HEK293 (cell line): ENCODE data around the gene CHMP5.
A peak's percentile ranks its signal among the peaks of the same experiment; 100 is the strongest.

Source experiments
- BCL11B ChIP-seq: fragments of 450-650 bp; formaldehyde crosslinking; IDR thresholded peaks from 2 replicates; pipeline ENCODE4 v1.5.1; 2016; ENCODE audit warnings: low read depth, missing biosample characterization, missing genetic modification characterization
- CTCF ChIP-seq: fragments of 450-650 bp; formaldehyde crosslinking; IDR thresholded peaks from 2 replicates; pipeline ENCODE4 v1.5.1; 2016; ENCODE audit warnings: missing biosample characterization, missing genetic modification characterization
- EGR2 ChIP-seq: fragments of 450-650 bp; formaldehyde crosslinking; IDR thresholded peaks from 2 replicates; pipeline ENCODE4 v1.5.1; 2016; ENCODE audit warnings: low read depth, missing biosample characterization, missing genetic modification characterization
- GLI2 ChIP-seq: fragments of 450-650 bp; formaldehyde crosslinking; IDR thresholded peaks from 2 replicates; pipeline ENCODE4; 2017; ENCODE audit warnings: missing biosample characterization, missing genetic modification characterization, low read depth, borderline replicate concordance
- GLI4 ChIP-seq: fragments of 450-650 bp; formaldehyde crosslinking; IDR thresholded peaks from 2 replicates; pipeline ENCODE4 v1.5.1; 2016; ENCODE audit warnings: missing biosample characterization, missing genetic modification characterization
- PATZ1 ChIP-seq: fragments of 450-650 bp; formaldehyde crosslinking; IDR thresholded peaks from 2 replicates; pipeline ENCODE4 v1.5.1; 2016; ENCODE audit warnings: missing biosample characterization, missing genetic modification characterization
- SALL2 ChIP-seq: fragments of 450-650 bp; formaldehyde crosslinking; IDR thresholded peaks from 2 replicates; pipeline ENCODE4 v1.5.0; 2017; ENCODE audit warnings: missing biosample characterization, mild to moderate bottlenecking, missing genetic modification characterization, borderline replicate concordance
- SCRT2 ChIP-seq: fragments of 450-650 bp; formaldehyde crosslinking; IDR thresholded peaks from 2 replicates; pipeline ENCODE4 v1.5.1; 2016; ENCODE audit warnings: missing biosample characterization, missing genetic modification characterization
- SP2 ChIP-seq: fragments of 450-650 bp; formaldehyde crosslinking; IDR thresholded peaks from 2 replicates; pipeline ENCODE4 v1.5.1; 2016; ENCODE audit warnings: missing biosample characterization, missing genetic modification characterization
- SP7 ChIP-seq: fragments of 450-650 bp; formaldehyde crosslinking; IDR thresholded peaks from 2 replicates; pipeline ENCODE4 v1.5.1; 2016; ENCODE audit warnings: missing biosample characterization, missing genetic modification characterization
- WT1 ChIP-seq: fragments of 450-650 bp; formaldehyde crosslinking; IDR thresholded peaks from 2 replicates; pipeline ENCODE4 v1.5.1; 2016; ENCODE audit warnings: missing biosample characterization, missing genetic modification characterization
- ZBTB26 ChIP-seq: fragments of 450-650 bp; formaldehyde crosslinking; optimal IDR thresholded peaks from 2 replicates; pipeline ENCODE3; 2016; ENCODE audit warnings: missing biosample characterization, mild to moderate bottlenecking, missing genetic modification characterization
- ZBTB48 ChIP-seq: fragments of 450-650 bp; formaldehyde crosslinking; IDR thresholded peaks from 2 replicates; pipeline ENCODE4 v1.5.1; 2016; ENCODE audit warnings: missing biosample characterization, missing genetic modification characterization
- ZFP69B ChIP-seq: fragments of 450-650 bp; formaldehyde crosslinking; IDR thresholded peaks from 2 replicates; pipeline ENCODE4 v1.5.1; 2016; ENCODE audit warnings: missing biosample characterization, missing genetic modification characterization
- ZNF155 ChIP-seq: fragments of 450-650 bp; formaldehyde crosslinking; IDR thresholded peaks from 2 replicates; pipeline ENCODE4 v1.5.1; 2016; ENCODE audit warnings: missing biosample characterization, missing genetic modification characterization
- ZNF211 ChIP-seq: fragments of 450-650 bp; formaldehyde crosslinking; IDR thresholded peaks from 2 replicates; pipeline ENCODE4 v1.5.1; 2016; ENCODE audit warnings: low read depth, missing biosample characterization, missing genetic modification characterization
- ZNF266 ChIP-seq: fragments of 450-650 bp; formaldehyde crosslinking; IDR thresholded peaks from 2 replicates; pipeline ENCODE4 v1.5.1; 2016; ENCODE audit warnings: missing biosample characterization, missing genetic modification characterization, low read depth
- ZNF302 ChIP-seq: fragments of 450-650 bp; formaldehyde crosslinking; IDR thresholded peaks from 2 replicates; pipeline ENCODE4 v1.5.1; 2016; ENCODE audit warnings: missing biosample characterization, missing genetic modification characterization, low read depth
- ZNF324 ChIP-seq: fragments of 450-650 bp; formaldehyde crosslinking; IDR thresholded peaks from 2 replicates; pipeline ENCODE4 v1.5.1; 2016; ENCODE audit warnings: missing biosample characterization, missing genetic modification characterization
- ZNF488 ChIP-seq: fragments of 450-650 bp; formaldehyde crosslinking; IDR thresholded peaks from 2 replicates; pipeline ENCODE4 v1.5.1; 2016; ENCODE audit warnings: missing biosample characterization, missing genetic modification characterization
- ZNF544 ChIP-seq: fragments of 450-650 bp; formaldehyde crosslinking; IDR thresholded peaks from 2 replicates; pipeline ENCODE4 v1.5.0; 2017; ENCODE audit warnings: missing biosample characterization, missing genetic modification characterization
- ZNF654 ChIP-seq: fragments of 450-650 bp; formaldehyde crosslinking; IDR thresholded peaks from 2 replicates; pipeline ENCODE4 v1.5.1; 2016; ENCODE audit warnings: low read depth, missing biosample characterization, missing genetic modification characterization
- ZNF768 ChIP-seq: fragments of 450-650 bp; formaldehyde crosslinking; IDR thresholded peaks from 2 replicates; pipeline ENCODE4 v1.5.1; 2018; ENCODE audit warnings: missing biosample characterization, mild to moderate bottlenecking, missing genetic modification characterization
- ZNF830 ChIP-seq: fragments of 450-650 bp; IDR thresholded peaks from 2 replicates; pipeline ENCODE4 v1.5.0; 2018; ENCODE audit warnings: missing biosample characterization, missing genetic modification characterization, low read depth, mild to moderate bottlenecking, moderate library complexity
- ZSCAN30 ChIP-seq: fragments of 450-650 bp; IDR thresholded peaks from 2 replicates; pipeline ENCODE4 v1.5.1; 2018; ENCODE audit warnings: missing biosample characterization, mild to moderate bottlenecking, missing genetic modification characterization, moderate library complexity
- TF ChIP-seq, protein P1 (sequence below): fragments of 450-650 bp; formaldehyde crosslinking; IDR thresholded peaks from 2 replicates; pipeline ENCODE4 v1.5.1; 2016; ENCODE audit warnings: missing biosample characterization, missing genetic modification characterization
- TF ChIP-seq, protein P2 (sequence below): fragments of 450-650 bp; formaldehyde crosslinking; IDR thresholded peaks from 2 replicates; pipeline ENCODE4 v1.5.1; 2016; ENCODE audit warnings: missing biosample characterization, missing genetic modification characterization
- TF ChIP-seq, protein P3 (sequence below): fragments of 450-650 bp; formaldehyde crosslinking; IDR thresholded peaks from 2 replicates; pipeline ENCODE4 v1.5.1; 2016; ENCODE audit warnings: missing biosample characterization, missing genetic modification characterization

Gene CHMP5

DNA sequence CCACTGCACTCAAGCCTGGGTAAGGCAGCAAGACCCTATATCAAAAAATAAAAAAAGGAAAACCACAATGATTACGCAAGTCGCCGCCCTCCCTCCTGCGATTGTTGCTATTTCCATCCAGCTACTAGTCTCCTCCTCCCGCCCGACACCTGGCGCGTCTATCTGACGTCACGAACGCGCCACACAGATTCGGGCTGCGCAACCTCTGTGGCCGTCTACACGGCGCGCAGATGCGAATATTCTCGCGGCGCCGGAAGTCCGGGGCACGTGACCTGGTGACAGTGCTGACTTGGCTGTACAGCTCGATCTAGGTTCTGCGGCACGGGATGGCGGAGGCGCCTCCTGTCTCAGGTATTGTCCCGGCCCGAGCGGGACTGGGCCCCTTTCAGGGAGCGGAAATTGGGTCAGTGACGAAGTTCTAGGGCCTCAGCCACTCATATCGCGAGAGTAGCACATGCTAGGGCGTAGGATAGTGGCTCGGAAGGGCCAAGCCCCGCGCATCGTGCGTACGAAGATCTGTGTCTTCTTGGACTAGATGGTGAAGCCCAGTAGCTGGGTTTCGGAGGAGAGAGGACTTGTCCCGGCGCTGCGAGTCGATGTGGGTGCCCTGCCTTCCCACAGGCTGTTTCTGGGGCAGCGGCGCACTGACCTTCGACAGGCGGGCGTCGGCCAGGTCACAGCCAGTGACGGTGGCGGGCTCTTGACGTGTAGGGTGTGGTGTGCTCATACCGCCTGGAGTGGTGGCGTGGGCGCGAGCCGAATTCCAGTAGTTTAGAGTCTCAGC lies 25.6 kb downstream of the CHMP5 start, which contains the start of gene NFX1 (continued):
- TF ChIP-seq BCL11B (tag by site-specific recombination) (no peak), ZNF211 (no peak), ZNF830 (no peak), WT1 (tag by site-specific recombination) (peak; percentile 36; the same call in 1 of the 2 replicates), SALL2 (tag by site-specific recombination) (no peak), ZNF544 (tag by site-specific recombination) (no peak), ZNF302 (tag by site-specific recombination) (no peak), EGR2 (peak; percentile 61), CTCF (tag by site-specific recombination) (no peak), ZBTB48 (tag by site-specific recombination) (no peak), ZBTB26 (peak; percentile 58), ZNF155 (tag by site-specific recombination) (no peak), GLI4 (tag by site-specific recombination) (no peak), GLI2 (tag by site-specific recombination) (no peak), PATZ1 (tag by site-specific recombination) (no peak; the same call in 1 of the 2 replicates), ZNF488 (no peak), SP7 (peak; percentile 76), SCRT2 (tag by site-specific recombination) (peak; percentile 82), SP2 (tag by site-specific recombination) (peak; percentile 71), ZSCAN30 (tag by site-specific recombination) (peak; percentile 69; the same call in 1 of the 2 replicates), ZNF654 (tag by site-specific recombination) (no peak), ZNF768 (tag by site-specific recombination) (no peak), ZNF266 (tag by site-specific recombination) (no peak), ZFP69B (tag by site-specific recombination) (no peak), ZNF324 (tag by site-specific recombination) (peak; percentile 90)
- TF ChIP-seq, protein P1, sequence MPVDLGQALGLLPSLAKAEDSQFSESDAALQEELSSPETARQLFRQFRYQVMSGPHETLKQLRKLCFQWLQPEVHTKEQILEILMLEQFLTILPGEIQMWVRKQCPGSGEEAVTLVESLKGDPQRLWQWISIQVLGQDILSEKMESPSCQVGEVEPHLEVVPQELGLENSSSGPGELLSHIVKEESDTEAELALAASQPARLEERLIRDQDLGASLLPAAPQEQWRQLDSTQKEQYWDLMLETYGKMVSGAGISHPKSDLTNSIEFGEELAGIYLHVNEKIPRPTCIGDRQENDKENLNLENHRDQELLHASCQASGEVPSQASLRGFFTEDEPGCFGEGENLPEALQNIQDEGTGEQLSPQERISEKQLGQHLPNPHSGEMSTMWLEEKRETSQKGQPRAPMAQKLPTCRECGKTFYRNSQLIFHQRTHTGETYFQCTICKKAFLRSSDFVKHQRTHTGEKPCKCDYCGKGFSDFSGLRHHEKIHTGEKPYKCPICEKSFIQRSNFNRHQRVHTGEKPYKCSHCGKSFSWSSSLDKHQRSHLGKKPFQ (tag by site-specific recombination) = no peak
- TF ChIP-seq, protein P2, sequence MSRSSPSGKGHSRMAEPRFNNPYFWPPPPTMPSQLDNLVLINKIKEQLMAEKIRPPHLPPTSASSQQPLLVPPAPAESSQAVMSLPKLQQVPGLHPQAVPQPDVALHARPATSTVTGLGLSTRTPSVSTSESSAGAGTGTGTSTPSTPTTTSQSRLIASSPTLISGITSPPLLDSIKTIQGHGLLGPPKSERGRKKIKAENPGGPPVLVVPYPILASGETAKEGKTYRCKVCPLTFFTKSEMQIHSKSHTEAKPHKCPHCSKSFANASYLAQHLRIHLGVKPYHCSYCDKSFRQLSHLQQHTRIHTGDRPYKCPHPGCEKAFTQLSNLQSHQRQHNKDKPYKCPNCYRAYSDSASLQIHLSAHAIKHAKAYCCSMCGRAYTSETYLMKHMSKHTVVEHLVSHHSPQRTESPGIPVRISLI = no peak
- TF ChIP-seq, protein P3, sequence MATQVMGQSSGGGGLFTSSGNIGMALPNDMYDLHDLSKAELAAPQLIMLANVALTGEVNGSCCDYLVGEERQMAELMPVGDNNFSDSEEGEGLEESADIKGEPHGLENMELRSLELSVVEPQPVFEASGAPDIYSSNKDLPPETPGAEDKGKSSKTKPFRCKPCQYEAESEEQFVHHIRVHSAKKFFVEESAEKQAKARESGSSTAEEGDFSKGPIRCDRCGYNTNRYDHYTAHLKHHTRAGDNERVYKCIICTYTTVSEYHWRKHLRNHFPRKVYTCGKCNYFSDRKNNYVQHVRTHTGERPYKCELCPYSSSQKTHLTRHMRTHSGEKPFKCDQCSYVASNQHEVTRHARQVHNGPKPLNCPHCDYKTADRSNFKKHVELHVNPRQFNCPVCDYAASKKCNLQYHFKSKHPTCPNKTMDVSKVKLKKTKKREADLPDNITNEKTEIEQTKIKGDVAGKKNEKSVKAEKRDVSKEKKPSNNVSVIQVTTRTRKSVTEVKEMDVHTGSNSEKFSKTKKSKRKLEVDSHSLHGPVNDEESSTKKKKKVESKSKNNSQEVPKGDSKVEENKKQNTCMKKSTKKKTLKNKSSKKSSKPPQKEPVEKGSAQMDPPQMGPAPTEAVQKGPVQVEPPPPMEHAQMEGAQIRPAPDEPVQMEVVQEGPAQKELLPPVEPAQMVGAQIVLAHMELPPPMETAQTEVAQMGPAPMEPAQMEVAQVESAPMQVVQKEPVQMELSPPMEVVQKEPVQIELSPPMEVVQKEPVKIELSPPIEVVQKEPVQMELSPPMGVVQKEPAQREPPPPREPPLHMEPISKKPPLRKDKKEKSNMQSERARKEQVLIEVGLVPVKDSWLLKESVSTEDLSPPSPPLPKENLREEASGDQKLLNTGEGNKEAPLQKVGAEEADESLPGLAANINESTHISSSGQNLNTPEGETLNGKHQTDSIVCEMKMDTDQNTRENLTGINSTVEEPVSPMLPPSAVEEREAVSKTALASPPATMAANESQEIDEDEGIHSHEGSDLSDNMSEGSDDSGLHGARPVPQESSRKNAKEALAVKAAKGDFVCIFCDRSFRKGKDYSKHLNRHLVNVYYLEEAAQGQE (tag by site-specific recombination) = no peak
